Coronary artery (tissue), 2 donors: ENCODE results near the gene RBP5.
A peak's percentile ranks its signal among the peaks of the same experiment; 100 is the strongest.

Source experiments
- DNase-seq: peaks from one replicate; pipeline ENCODE4 v3.0.0-alpha.2; 2017; ENCODE audit warnings: low spot score
- H3K27ac ChIP-seq, 2 donors: fragments of 200-600 bp; sonication (generic); one replicate each; pipeline ENCODE4 v1.5.1; 2016 to 2019
- H3K4me3 ChIP-seq: fragments of 200-600 bp; sonication (generic); 2 replicates; pipeline ENCODE4 v1.5.1; 2016; ENCODE audit warnings: mild to moderate bottlenecking, moderate library complexity
- CTCF ChIP-seq: fragments of 200-600 bp; sonication (generic); IDR thresholded peaks from one replicate; pipeline ENCODE4 v1.5.1; 2019; ENCODE audit warnings: antibody characterized with exemption

RBP5 gene

GRCh38 chr12:7142056-7142644 lies 13.5 kb upstream of the RBP5 start:
- no peak overlapping the region for H3K27ac ChIP-seq
- no peak overlapping the region for H3K4me3 ChIP-seq
- TF ChIP-seq CTCF = peak; percentile 21
- no peak for DNase-seq

- no peak for DNase-seq
Measured at GRCh38 chr12:7141351-7142005, 12.8 kb upstream of the RBP5 start.

GRCh38 chr12:7139200-7139599 lies 10.5 kb upstream of the RBP5 start:
- H3K27ac ChIP-seq = no peak overlapping the region
- DNase-seq = no peak
- no peak overlapping the region for H3K4me3 ChIP-seq
- no peak for TF ChIP-seq CTCF

More at GRCh38 chr12:7141351-7142005, 12.8 kb upstream of the RBP5 start:
- H3K27ac ChIP-seq = no peak overlapping the region
- no peak overlapping the region for H3K4me3 ChIP-seq
- TF ChIP-seq CTCF = no peak

GRCh38 chr12:7137908-7138307 lies 9.2 kb upstream of the RBP5 start:
- no peak overlapping the region for H3K4me3 ChIP-seq
- DNase-seq = no peak
- no peak overlapping the region for H3K27ac ChIP-seq
- no peak for TF ChIP-seq CTCF

- no peak for DNase-seq
Measured at GRCh38 chr12:7136676-7137075, 8.0 kb upstream of the RBP5 start.

GRCh38 chr12:7136071-7136470 lies 7.4 kb upstream of the RBP5 start:
- no peak for TF ChIP-seq CTCF
- no peak for DNase-seq
- Histone ChIP-seq H3K4me3 (no peak overlapping the region), H3K27ac (no peak overlapping the region)

More at GRCh38 chr12:7136676-7137075, 8.0 kb upstream of the RBP5 start:
- no peak for TF ChIP-seq CTCF
- no peak overlapping the region for H3K27ac ChIP-seq
- H3K4me3 ChIP-seq = no peak overlapping the region
